Measurements from ENCODE around the gene SCN2B. TPM values are rescaled to one million over a fixed set of nuclear protein-coding genes. Genes with fewer than 3 reads are reported as not detected.

The SCN2B gene
- 24.9 TPM for total RNA-seq
- long read RNA-seq, full-length matches to known transcripts = 35 of 90 reads
- long read RNA-seq, partial matches to known transcripts = 4 of 90 reads
- long read RNA-seq, other reads (novel, unspliced or antisense) = 51 of 90 reads

GRCh38 chr11:118175993-118176777, at the start of gene SCN2B:
TSS of gene SCN2B (minus strand) at chr11:118176639. CDS start at chr11:118176431, 208 bp downstream.
- intact Hi-C loops (cut with micrococcal nuclease) = no loop called here
- H3K36me3 ChIP-seq = no peaks in the 10 kb centered on the region
- no peak for DNase-seq
- peaks cover 55% of the 10 kb centered on the region for H3K4me1 ChIP-seq
- peak within 1 kb of the TSS; percentile 69 for H3K4me3 ChIP-seq
- H3K9me3 ChIP-seq (replicated peaks) = no peaks in the 10 kb centered on the region
- H3K27me3 ChIP-seq (ENCODE audit: low read depth) = peaks cover 8% of the 10 kb centered on the region
- H3K27ac ChIP-seq (replicated peaks) = peak within 1 kb of the TSS; percentile 91
- no peak for TF ChIP-seq CTCF (IDR thresholded peaks at IDR 0.05; ENCODE audit: borderline replicate concordance)

- no peak for TF ChIP-seq CTCF (IDR thresholded peaks at IDR 0.05; ENCODE audit: borderline replicate concordance)
- H3K36me3 ChIP-seq = no peaks in the 10 kb centered on the region
- H3K27ac ChIP-seq (replicated peaks) = peak within 1 kb of the TSS; percentile 18
- H3K27me3 ChIP-seq (ENCODE audit: low read depth) = peaks cover 21% of the 10 kb centered on the region
- no peaks in the 10 kb centered on the region for H3K9me3 ChIP-seq (replicated peaks)
- H3K4me1 ChIP-seq = no peaks in the 10 kb centered on the region
- H3K4me3 ChIP-seq = peak within 1 kb of the TSS; percentile 24
- no peak for DNase-seq
- intact Hi-C loops (cut with micrococcal nuclease) = no loop called here
These were observed 48.2 kb upstream of the SCN2B start, which contains the start of gene JAML for GRCh38 chr11:118224511-118225188. TSS of gene JAML (minus strand) at chr11:118225011. CDS start at chr11:118214866, 10,145 bp downstream.

GRCh38 chr11:118223992-118224391, 47.6 kb upstream of the SCN2B start:
- intact Hi-C loops (cut with micrococcal nuclease) = no loop called here
- DNase-seq = no peak
- no peak for TF ChIP-seq CTCF (IDR thresholded peaks at IDR 0.05; ENCODE audit: borderline replicate concordance)
- H3K4me3 ChIP-seq = peak overlapping the region; percentile 24
- H3K4me1 ChIP-seq = no peaks in the 10 kb centered on the region
- H3K36me3 ChIP-seq = no peaks in the 10 kb centered on the region
- peaks cover 21% of the 10 kb centered on the region for H3K27me3 ChIP-seq (ENCODE audit: low read depth)
- H3K9me3 ChIP-seq (replicated peaks) = no peaks in the 10 kb centered on the region
- H3K27ac ChIP-seq (replicated peaks) = peak overlapping the region; percentile 18

GRCh38 chr11:118223570-118223969, 47.1 kb upstream of the SCN2B start:
- intact Hi-C loops (cut with micrococcal nuclease) = no loop called here
- no peak for DNase-seq
- Histone ChIP-seq H3K27me3 (ENCODE audit: low read depth) (peaks cover 21% of the 10 kb centered on the region), H3K27ac (replicated peaks) (peak overlapping the region; percentile 16), H3K36me3 (no peaks in the 10 kb centered on the region), H3K4me3 (peak overlapping the region; percentile 24), H3K4me1 (no peaks in the 10 kb centered on the region), H3K9me3 (replicated peaks) (no peaks in the 10 kb centered on the region)
- no peak for TF ChIP-seq CTCF (IDR thresholded peaks at IDR 0.05; ENCODE audit: borderline replicate concordance)

GRCh38 chr11:118222437-118222836, 46.0 kb upstream of the SCN2B start:
- H3K27ac ChIP-seq (replicated peaks) = no peak overlapping the region
- intact Hi-C loops (cut with micrococcal nuclease) = no loop called here
- peaks cover 21% of the 10 kb centered on the region for H3K27me3 ChIP-seq (ENCODE audit: low read depth)
- no peak overlapping the region for H3K4me3 ChIP-seq
- no peaks in the 10 kb centered on the region for H3K36me3 ChIP-seq
- H3K9me3 ChIP-seq (replicated peaks) = no peaks in the 10 kb centered on the region
- TF ChIP-seq CTCF (IDR thresholded peaks at IDR 0.05; ENCODE audit: borderline replicate concordance) = no peak
- DNase-seq = no peak
- H3K4me1 ChIP-seq = no peaks in the 10 kb centered on the region
